Fibroblast of peridontal ligament (primary cell): Measurements from ENCODE around the gene FASTKD1.
"Not testable (repeated sequence)": the region's sequence is repeated elsewhere in the genome, so short reads cannot be mapped to it uniquely, and the experiment has no call there.

Source experiments
- DNase-seq: peaks from one replicate; pipeline ENCODE4 v3.0.0-alpha.2; 2010; ENCODE audit errors: extremely low read depth

The FASTKD1 gene

GRCh38 chr2:169573160-169573973, at the start of gene FASTKD1:
FASTKD1 (minus strand) TSS chr2:169573865; CDS start chr2:169572029, 1,836 bp downstream.
- peak; percentile 82 for DNase-seq

GRCh38 chr2:169623235-169623634, 49.6 kb upstream of the FASTKD1 start:
- DNase-seq: no peak

- no peak for DNase-seq
These were observed 46.8 kb upstream of the FASTKD1 start for GRCh38 chr2:169620509-169620908.

GRCh38 chr2:169619946-169620345, 46.3 kb upstream of the FASTKD1 start:
- DNase-seq: peak; percentile 60

GRCh38 chr2:169615982-169616381, 42.3 kb upstream of the FASTKD1 start:
- not testable (repeated sequence) for DNase-seq

- DNase-seq: no peak
These were observed 40.2 kb upstream of the FASTKD1 start for GRCh38 chr2:169613876-169614275.

GRCh38 chr2:169609264-169609663, 35.6 kb upstream of the FASTKD1 start:
- no peak for DNase-seq

GRCh38 chr2:169599568-169599967, 25.9 kb upstream of the FASTKD1 start:
- no peak for DNase-seq

- no peak for DNase-seq
These were observed 25.3 kb upstream of the FASTKD1 start for GRCh38 chr2:169598982-169599381.

- not testable (repeated sequence) for DNase-seq
These were observed 22.9 kb upstream of the FASTKD1 start for GRCh38 chr2:169596546-169596945.

GRCh38 chr2:169590804-169591203, 17.1 kb upstream of the FASTKD1 start:
- DNase-seq: no peak

GRCh38 chr2:169585673-169586072, 12.0 kb upstream of the FASTKD1 start:
- no peak for DNase-seq

- peak; percentile 92 for DNase-seq
These were observed 10.6 kb upstream of the FASTKD1 start, which contains the start of gene PPIG for GRCh38 chr2:169584005-169584877. PPIG (plus strand) TSS chr2:169584351; CDS start chr2:169604042, 19,691 bp downstream.

GRCh38 chr2:169583518-169583917, 9.9 kb upstream of the FASTKD1 start:
- DNase-seq: no peak

- not testable (repeated sequence) for DNase-seq
These were observed 9.0 kb upstream of the FASTKD1 start for GRCh38 chr2:169582552-169583266.

GRCh38 chr2:169579044-169579443, 5.4 kb upstream of the FASTKD1 start:
- DNase-seq: no peak

- DNase-seq: not testable (repeated sequence)
These were observed 1.6 kb upstream of the FASTKD1 start for GRCh38 chr2:169575264-169575663.

GRCh38 chr2:169574539-169574938, 874 bp upstream of the FASTKD1 start:
- not testable (repeated sequence) for DNase-seq

GRCh38 chr2:169573974-169574299, 272 bp upstream of the FASTKD1 start:
- no peak for DNase-seq

GRCh38 chr2:169572821-169573159, 875 bp downstream of the FASTKD1 start:
- no peak for DNase-seq

- no peak for DNase-seq
These were observed 1.5 kb downstream of the FASTKD1 start for GRCh38 chr2:169572189-169572588.

- DNase-seq: no peak
These were observed 2.1 kb downstream of the FASTKD1 start for GRCh38 chr2:169571571-169571970.
